HG03139 (cell line): Measurements from ENCODE around the gene TEF.

Source experiments
- ATAC-seq: cut with Tn5 transposase; IDR thresholded peaks from one replicate; pipeline ENCODE4 v1.9.1; 2021; ENCODE audit not compliant: unreplicated experiment

TEF gene

GRCh38 chr22:41353862-41354575 is 27.7 kb upstream of the TEF start:
- no peak for ATAC-seq

GRCh38 chr22:41354979-41355378 is 26.8 kb upstream of the TEF start:
- no peak for ATAC-seq

- no peak for ATAC-seq
These were observed 25.8 kb upstream of the TEF start for GRCh38 chr22:41355895-41356294.

GRCh38 chr22:41356430-41357028 is 25.2 kb upstream of the TEF start:
- ATAC-seq, result no peak

- ATAC-seq, result no peak
These were observed 24.6 kb upstream of the TEF start for GRCh38 chr22:41357191-41357590.

GRCh38 chr22:41358927-41359326 is 22.8 kb upstream of the TEF start:
- ATAC-seq, result no peak

- no peak for ATAC-seq
These were observed 22.4 kb upstream of the TEF start for GRCh38 chr22:41359376-41359775.

GRCh38 chr22:41360126-41360525 is 21.6 kb upstream of the TEF start:
- ATAC-seq, result no peak

- no peak for ATAC-seq
These were observed 19.9 kb upstream of the TEF start for GRCh38 chr22:41361716-41362310.

- no peak for ATAC-seq
These were observed 19.1 kb upstream of the TEF start for GRCh38 chr22:41362615-41363014.

- no peak for ATAC-seq
These were observed 17.5 kb upstream of the TEF start for GRCh38 chr22:41364233-41364632.

- no peak for ATAC-seq
These were observed 16.8 kb upstream of the TEF start for GRCh38 chr22:41364955-41365354.

GRCh38 chr22:41365425-41365824 is 16.3 kb upstream of the TEF start:
- ATAC-seq, result no peak

- ATAC-seq, result no peak
These were observed 15.3 kb upstream of the TEF start for GRCh38 chr22:41366323-41367029.

- no peak for ATAC-seq
These were observed 14.6 kb upstream of the TEF start for GRCh38 chr22:41367039-41367679.

- ATAC-seq, result no peak
These were observed 13.8 kb upstream of the TEF start for GRCh38 chr22:41367680-41368542.

- no peak for ATAC-seq
These were observed 13.0 kb upstream of the TEF start for GRCh38 chr22:41368543-41369423.

- ATAC-seq, result no peak
These were observed 12.4 kb upstream of the TEF start for GRCh38 chr22:41369424-41369745.

- no peak for ATAC-seq
These were observed 11.9 kb upstream of the TEF start for GRCh38 chr22:41369837-41370236.

GRCh38 chr22:41377846-41378245 is 3.9 kb upstream of the TEF start:
- no peak for ATAC-seq
